ENCODE measurements around the gene MTA1.

The MTA1 gene

GRCh38 chr14:105460116-105460515 lies 40.5 kb downstream of the MTA1 start:
- peaks cover 68% of the 10 kb centered on the region for H3K36me3 ChIP-seq (ENCODE audit: insufficient read depth, insufficient read length, low read length)
- TF ChIP-seq YY1 (IDR thresholded peaks at IDR 0.05; ENCODE audit: insufficient read depth, insufficient read length) = no peak
- TF ChIP-seq SUZ12 (IDR thresholded peaks at IDR 0.05; ENCODE audit: extremely low read depth, insufficient read depth, insufficient read length) = no peak
- TF ChIP-seq ZNF274 (IDR thresholded peaks at IDR 0.05; ENCODE audit: low read depth, low read length) = no peak
- no peak for DNase-seq (ENCODE audit: low read depth, low spot score)
- H3K27me3 ChIP-seq (ENCODE audit: insufficient read depth, insufficient read length) = no peaks in the 10 kb centered on the region
- H3K9me3 ChIP-seq (ENCODE audit: insufficient read depth, low read length) = no peaks in the 10 kb centered on the region
- peaks cover 5% of the 10 kb centered on the region for H3K4me1 ChIP-seq (ENCODE audit: insufficient read depth, insufficient read length)
- no peak overlapping the region for H3K9ac ChIP-seq (ENCODE audit: insufficient read length, low read depth)
- H3K4me3 ChIP-seq (ENCODE audit: insufficient read length, low read depth) = no peak overlapping the region

DNA sequence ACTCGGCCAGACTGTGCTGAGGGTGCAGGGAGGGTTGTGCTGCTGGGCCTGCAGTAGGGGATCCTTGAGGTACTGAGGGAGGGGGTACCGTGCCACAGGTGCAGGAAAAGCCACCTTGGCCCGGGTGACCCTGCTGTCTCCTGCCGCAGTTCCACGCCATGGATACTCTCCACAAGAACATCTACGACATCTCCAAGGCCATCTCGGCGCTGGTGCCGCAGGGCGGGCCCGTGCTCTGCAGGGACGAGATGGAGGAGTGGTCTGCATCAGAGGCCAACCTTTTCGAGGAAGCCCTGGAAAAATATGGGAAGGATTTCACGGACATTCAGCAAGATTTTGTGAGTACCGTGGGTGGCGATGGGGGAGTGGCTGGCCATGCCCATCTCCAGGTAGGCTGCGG lies 41.0 kb downstream of the MTA1 start:
- Histone ChIP-seq H3K4me1 (ENCODE audit: insufficient read depth, insufficient read length) (peaks cover 9% of the 10 kb centered on the region), H3K36me3 (ENCODE audit: insufficient read depth, insufficient read length, low read length) (peaks cover 66% of the 10 kb centered on the region), H3K9me3 (ENCODE audit: insufficient read depth, low read length) (no peaks in the 10 kb centered on the region), H3K27me3 (ENCODE audit: insufficient read depth, insufficient read length) (no peaks in the 10 kb centered on the region), H3K4me3 (ENCODE audit: insufficient read length, low read depth) (no peak overlapping the region), H3K9ac (ENCODE audit: insufficient read length, low read depth) (no peak overlapping the region)
- DNase-seq (ENCODE audit: low read depth, low spot score) = no peak
- TF ChIP-seq YY1 (IDR thresholded peaks at IDR 0.05; ENCODE audit: insufficient read depth, insufficient read length) = no peak
- TF ChIP-seq SUZ12 (IDR thresholded peaks at IDR 0.05; ENCODE audit: extremely low read depth, insufficient read depth, insufficient read length) = no peak
- no peak for TF ChIP-seq ZNF274 (IDR thresholded peaks at IDR 0.05; ENCODE audit: low read depth, low read length)

DNA sequence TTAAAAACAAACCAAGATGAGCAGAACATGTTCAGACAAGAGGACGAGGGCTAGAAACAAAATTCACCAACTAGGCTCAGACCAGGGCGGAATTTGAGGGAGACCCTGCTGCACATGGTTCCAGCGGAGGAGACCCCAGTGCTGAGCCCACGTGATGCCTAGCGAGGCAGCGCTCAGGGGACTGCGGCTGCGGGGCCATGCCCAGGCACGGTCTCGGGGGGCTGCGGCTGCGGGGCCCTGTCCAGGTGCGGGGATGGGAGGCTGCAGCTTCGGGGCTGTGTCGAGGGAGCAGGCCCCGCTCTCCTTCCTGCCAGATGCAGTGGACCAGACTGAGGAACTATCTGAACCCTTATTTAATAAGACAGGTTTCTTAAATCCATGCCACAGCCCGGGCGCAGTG lies 42.3 kb downstream of the MTA1 start:
- H3K4me1 ChIP-seq (ENCODE audit: insufficient read depth, insufficient read length) = peaks cover 12% of the 10 kb centered on the region
- no peak overlapping the region for H3K4me3 ChIP-seq (ENCODE audit: insufficient read length, low read depth)
- TF ChIP-seq ZNF274 (IDR thresholded peaks at IDR 0.05; ENCODE audit: low read depth, low read length) (no peak), SUZ12 (IDR thresholded peaks at IDR 0.05; ENCODE audit: extremely low read depth, insufficient read depth, insufficient read length) (no peak), YY1 (IDR thresholded peaks at IDR 0.05; ENCODE audit: insufficient read depth, insufficient read length) (no peak)
- no peaks in the 10 kb centered on the region for H3K9me3 ChIP-seq (ENCODE audit: insufficient read depth, low read length)
- H3K9ac ChIP-seq (ENCODE audit: insufficient read length, low read depth) = no peak overlapping the region
- no peak for DNase-seq (ENCODE audit: low read depth, low spot score)
- peaks cover 64% of the 10 kb centered on the region for H3K36me3 ChIP-seq (ENCODE audit: insufficient read depth, insufficient read length, low read length)
- no peaks in the 10 kb centered on the region for H3K27me3 ChIP-seq (ENCODE audit: insufficient read depth, insufficient read length)

GRCh38 chr14:105464501-105464900 lies 44.9 kb downstream of the MTA1 start:
- no peaks in the 10 kb centered on the region for H3K27me3 ChIP-seq (ENCODE audit: insufficient read depth, insufficient read length)
- peaks cover 12% of the 10 kb centered on the region for H3K4me1 ChIP-seq (ENCODE audit: insufficient read depth, insufficient read length)
- no peak overlapping the region for H3K9ac ChIP-seq (ENCODE audit: insufficient read length, low read depth)
- no peak for TF ChIP-seq YY1 (IDR thresholded peaks at IDR 0.05; ENCODE audit: insufficient read depth, insufficient read length)
- no peak for TF ChIP-seq ZNF274 (IDR thresholded peaks at IDR 0.05; ENCODE audit: low read depth, low read length)
- no peak for TF ChIP-seq SUZ12 (IDR thresholded peaks at IDR 0.05; ENCODE audit: extremely low read depth, insufficient read depth, insufficient read length)
- H3K36me3 ChIP-seq (ENCODE audit: insufficient read depth, insufficient read length, low read length) = peaks cover 81% of the 10 kb centered on the region
- no peak for DNase-seq (ENCODE audit: low read depth, low spot score)
- H3K9me3 ChIP-seq (ENCODE audit: insufficient read depth, low read length) = no peaks in the 10 kb centered on the region
- H3K4me3 ChIP-seq (ENCODE audit: insufficient read length, low read depth) = no peak overlapping the region

GRCh38 chr14:105465209-105466031 lies 45.8 kb downstream of the MTA1 start:
- DNase-seq (ENCODE audit: low read depth, low spot score) = no peak
- TF ChIP-seq SUZ12 (IDR thresholded peaks at IDR 0.05; ENCODE audit: extremely low read depth, insufficient read depth, insufficient read length) (no peak), ZNF274 (IDR thresholded peaks at IDR 0.05; ENCODE audit: low read depth, low read length) (no peak), YY1 (IDR thresholded peaks at IDR 0.05; ENCODE audit: insufficient read depth, insufficient read length) (no peak)
- peaks cover 81% of the 10 kb centered on the region for H3K36me3 ChIP-seq (ENCODE audit: insufficient read depth, insufficient read length, low read length)
- H3K4me3 ChIP-seq (ENCODE audit: insufficient read length, low read depth) = no peak overlapping the region
- no peaks in the 10 kb centered on the region for H3K27me3 ChIP-seq (ENCODE audit: insufficient read depth, insufficient read length)
- peaks cover 12% of the 10 kb centered on the region for H3K4me1 ChIP-seq (ENCODE audit: insufficient read depth, insufficient read length)
- H3K9ac ChIP-seq (ENCODE audit: insufficient read length, low read depth) = peak overlapping the region; percentile 51
- H3K9me3 ChIP-seq (ENCODE audit: insufficient read depth, low read length) = no peaks in the 10 kb centered on the region

- TF ChIP-seq SUZ12 (IDR thresholded peaks at IDR 0.05; ENCODE audit: extremely low read depth, insufficient read depth, insufficient read length) = no peak
- no peak for TF ChIP-seq YY1 (IDR thresholded peaks at IDR 0.05; ENCODE audit: insufficient read depth, insufficient read length)
- TF ChIP-seq ZNF274 (IDR thresholded peaks at IDR 0.05; ENCODE audit: low read depth, low read length) = no peak
- Histone ChIP-seq H3K4me1 (ENCODE audit: insufficient read depth, insufficient read length) (peaks cover 17% of the 10 kb centered on the region), H3K9ac (ENCODE audit: insufficient read length, low read depth) (no peak overlapping the region), H3K27me3 (ENCODE audit: insufficient read depth, insufficient read length) (no peaks in the 10 kb centered on the region), H3K4me3 (ENCODE audit: insufficient read length, low read depth) (no peak overlapping the region), H3K36me3 (ENCODE audit: insufficient read depth, insufficient read length, low read length) (peaks cover 73% of the 10 kb centered on the region), H3K9me3 (ENCODE audit: insufficient read depth, low read length) (no peaks in the 10 kb centered on the region)
- no peak for DNase-seq (ENCODE audit: low read depth, low spot score)
Measured at GRCh38 chr14:105466531-105467248, 47.1 kb downstream of the MTA1 start.
